ENCODE data around the gene USP31. TPM values are rescaled to one million over a fixed set of nuclear protein-coding genes. Genes with fewer than 3 reads are reported as not detected.
A peak's percentile ranks its signal among the peaks of the same experiment; 100 is the strongest.

USP31 gene
- total and polyA plus RNA-seq, 2 of the 13 experiments (the other 11 are each of a cell fraction or from before 2014, with no cell fraction given): 22.5 to 23.3 TPM

GRCh38 chr16:23141959-23142740, 7.1 kb downstream of the USP31 start (continued):
- TF ChIP-seq SIX4 (CRISPR knock-in tag; IDR thresholded peaks at IDR 0.05): no peak
- peak; percentile 27; the same call in 1 of the 2 replicates for TF ChIP-seq ELF1 (CRISPR knock-in tag; IDR thresholded peaks at IDR 0.05)
- TF ChIP-seq ARNT (IDR thresholded peaks at IDR 0.05): no peak
- no peak for TF ChIP-seq ZBTB7A (CRISPR knock-in tag; IDR thresholded peaks at IDR 0.05)
- no peak for TF ChIP-seq ZNF362 (CRISPR knock-in tag; IDR thresholded peaks at IDR 0.05; ENCODE audit: borderline replicate concordance)
- no peak for TF ChIP-seq ZNF720 (CRISPR knock-in tag; IDR thresholded peaks at IDR 0.05)
- TF ChIP-seq PRDM10 (CRISPR knock-in tag; IDR thresholded peaks at IDR 0.05; ENCODE audit: low read depth): 0 out of 2 replicates have a peak, but pooled peaks have one; percentile 18
- TF ChIP-seq LRRFIP1 (CRISPR knock-in tag; conservative IDR thresholded peaks at IDR 0.05): no peak
- TF ChIP-seq ZNF30 (CRISPR knock-in tag; IDR thresholded peaks at IDR 0.05): no peak
- TF ChIP-seq KAT2B (IDR thresholded peaks at IDR 0.05; ENCODE audit: borderline replicate concordance, low read depth, low read length): no peak
- no peak for TF ChIP-seq ZNF780A (CRISPR knock-in tag; IDR thresholded peaks at IDR 0.05)
- no peak for TF ChIP-seq ZFYVE20 (CRISPR knock-in tag; IDR thresholded peaks at IDR 0.05; ENCODE audit: borderline replicate concordance, low read depth)
- no peak for TF ChIP-seq NR1H2 (CRISPR knock-in tag; IDR thresholded peaks at IDR 0.05; ENCODE audit: borderline replicate concordance, low read depth)
- TF ChIP-seq CENPX (CRISPR knock-in tag; IDR thresholded peaks at IDR 0.05): no peak
- TF ChIP-seq ZNF710 (CRISPR knock-in tag; IDR thresholded peaks at IDR 0.05; ENCODE audit: borderline replicate concordance): peak; percentile 48; the same call in 1 of the 2 replicates
- TF ChIP-seq STAG1 (CRISPR knock-in tag; IDR thresholded peaks at IDR 0.05): no peak
- TF ChIP-seq ZNF24 (IDR thresholded peaks at IDR 0.05): no peak
- no peak for TF ChIP-seq MIER2 (CRISPR knock-in tag; IDR thresholded peaks at IDR 0.05)
- TF ChIP-seq IRF2 (CRISPR knock-in tag; IDR thresholded peaks at IDR 0.05): peak; percentile 60; the same call in 1 of the 2 replicates
- no peak for TF ChIP-seq IRX3 (CRISPR knock-in tag; IDR thresholded peaks at IDR 0.05; ENCODE audit: borderline replicate concordance, low read depth)
- no peak for TF ChIP-seq ATRX (CRISPR knock-in tag; IDR thresholded peaks at IDR 0.05; ENCODE audit: borderline replicate concordance)

Data from HepG2 (cell line).